ENCODE measurements around the gene FZD10. TPM values are rescaled to one million over a fixed set of nuclear protein-coding genes. Genes with fewer than 3 reads are reported as not detected.

The FZD10 gene
- total and polyA plus RNA-seq, 2 of the 8 experiments (the other 6 are each of a cell fraction or from before 2014, with no cell fraction given): 0.11 to 0.60 TPM

DNA sequence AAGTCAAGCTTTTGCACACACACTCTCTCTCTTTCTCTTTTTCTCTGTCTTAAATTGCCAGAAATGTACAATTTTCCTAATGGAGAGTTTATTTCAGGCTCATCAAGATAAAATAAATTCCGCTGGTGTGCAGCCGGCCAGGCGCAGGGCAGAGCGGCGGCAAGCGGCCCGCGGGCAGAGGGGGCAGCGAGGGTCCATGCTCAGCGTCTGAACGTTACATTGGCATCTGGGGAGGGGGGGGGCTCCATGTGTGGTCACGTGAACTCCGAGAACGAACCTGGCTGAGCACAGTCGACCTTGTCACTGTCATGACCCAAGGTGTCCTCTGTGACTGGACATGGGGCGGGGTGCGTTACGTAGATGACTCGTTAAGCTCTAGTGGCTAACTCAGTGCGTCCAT lies 23.8 kb upstream of the FZD10 start:
- H3K14ac ChIP-seq (ENCODE audit: insufficient read length): no peak overlapping the region
- H2BK120ac ChIP-seq (replicated peaks; ENCODE audit: low read depth, low read length): no peak overlapping the region
- H3K23ac ChIP-seq (ENCODE audit: insufficient read length): no peak overlapping the region
- no peaks in the 10 kb centered on the region; a peak in 1 of 8 replicates for H3K36me3 ChIP-seq (ENCODE audit: control insufficient read depth in 2 of 4, insufficient read depth in 4 of 4, low read length in 3 of 4)
- H3K23me2 ChIP-seq (ENCODE audit: low read depth, low read length): 0 out of 2 replicates have a peak, but pooled peaks cover 5% of the 10 kb centered on the region
- H2AFZ ChIP-seq (ENCODE audit: low read length): no peak overlapping the region
- no peak overlapping the region for H4K5ac ChIP-seq (ENCODE audit: insufficient read length, low read depth, low read length)
- 0 out of 2 replicates have a peak overlapping the region, but pooled peaks have one; percentile 11 for H2AK5ac ChIP-seq (ENCODE audit: low read depth, low read length)
- no peak overlapping the region for H3K9ac ChIP-seq (replicated peaks in 1 of 4; ENCODE audit: extremely low read depth in 1 of 4, low read depth in 3 of 4, low read length in 3 of 4)
- H3K56ac ChIP-seq (replicated peaks; ENCODE audit: insufficient read length, low read depth, low read length): no peak overlapping the region
- H3K9me3 ChIP-seq (ENCODE audit: insufficient read depth in 2 of 2, low read depth in 1 of 2, low read length in 1 of 2): peaks cover 0 to 3% of the 10 kb centered on the region in 2 experiments; a peak in 1 of 4 replicates
- H2BK20ac ChIP-seq (ENCODE audit: low read length): no peak overlapping the region
- 90% methylated on average over 16 of the region's 20 CpGs; no CpG with 5 or more reads in 1 of the 2 experiments for WGBS, 2 experiments (ENCODE audit: extremely low coverage in 1 of 2, insufficient coverage in 1 of 2, insufficient read length in 1 of 2, insufficient replicate concordance in 2 of 2, low coverage in 1 of 2, low lambda C conversion rate in 2 of 2, missing lambda C conversion rate in 1 of 2)
- no peak overlapping the region for H2BK5ac ChIP-seq (ENCODE audit: low read depth, low read length)
- no peak overlapping the region for H3K27ac ChIP-seq (ENCODE audit: low read depth, low read length)
- H3K18ac ChIP-seq (ENCODE audit: extremely low read depth, low read length): no peak overlapping the region
- no peak overlapping the region for H3K4me2 ChIP-seq (ENCODE audit: insufficient read depth in 1 of 2, low read depth in 2 of 2, low read length in 2 of 2)
- H3K79me2 ChIP-seq (ENCODE audit: control insufficient read depth in 1 of 2, insufficient read depth in 2 of 2, low read length in 2 of 2): 0 out of 4 replicates have a peak, but pooled peaks cover 0 to 2% of the 10 kb centered on the region in 2 experiments
- H2BK15ac ChIP-seq (ENCODE audit: low read length): no peak overlapping the region
- H3K4me3 ChIP-seq (ENCODE audit: extremely low read depth in 1 of 4, insufficient read depth in 2 of 4, low read depth in 3 of 4, low read length in 4 of 4): no peak overlapping the region
- ChIA-PET CTCF (ENCODE audit: partially characterized antibody) (interaction anchor here (0.8 to 2.2 kb wide), 5 partner anchors 12 to 91 kb away, joined by 3 to 8 read pairs (median 3); no protein-coding TSS in a partner anchor), POLR2A (ENCODE audit: partially characterized antibody) (no interaction called here)
- H4K91ac ChIP-seq (replicated peaks; ENCODE audit: insufficient read length, low read length): no peak overlapping the region
- peaks cover 0 to 46% (median 33%) of the 10 kb centered on the region in 4 experiments; a peak in 5 of 7 replicates for H3K27me3 ChIP-seq (replicated peaks in 1 of 4; ENCODE audit: control insufficient read depth in 3 of 4, extremely low read depth in 1 of 4, insufficient read depth in 3 of 4, low read length in 3 of 4)
- peaks cover 0 to 16% (median 9%) of the 10 kb centered on the region in 4 experiments; a peak in 6 of 7 replicates for H3K4me1 ChIP-seq (replicated peaks in 1 of 4; ENCODE audit: control insufficient read depth in 3 of 4, insufficient read depth in 4 of 4, low read length in 3 of 4)
- no peaks in the 10 kb centered on the region for H3K79me1 ChIP-seq (ENCODE audit: low read depth, low read length)
- peaks cover 0 to 9% of the 10 kb centered on the region in 2 experiments for H4K20me1 ChIP-seq (replicated peaks in 1 of 2; ENCODE audit: control insufficient read depth in 1 of 2, insufficient read depth in 2 of 2, low read length in 2 of 2)
- FAIRE-seq (no peak), DNase-seq (ENCODE audit: low read depth in 1 of 2, low spot score in 2 of 2) (no peak)
- no peak overlapping the region for H4K8ac ChIP-seq (ENCODE audit: extremely low read depth, insufficient read depth, low read length)
- no peak overlapping the region for H2BK12ac ChIP-seq (ENCODE audit: low read depth, low read length)
- H3K4ac ChIP-seq (replicated peaks; ENCODE audit: insufficient read length, low read depth, low read length): no peak overlapping the region
- no peak for TF ChIP-seq CREB1 (IDR thresholded peaks at IDR 0.05)
- no peak for TF ChIP-seq GABPA (IDR thresholded peaks at IDR 0.05; ENCODE audit: borderline replicate concordance, insufficient read depth, low read length)
- no peak for TF ChIP-seq YY1 (IDR thresholded peaks at IDR 0.05; ENCODE audit: low read depth, low read length)
- no peak for TF ChIP-seq POU5F1 (IDR thresholded peaks at IDR 0.05; ENCODE audit: low read depth, low read length)
- TF ChIP-seq JUN (IDR thresholded peaks at IDR 0.05; ENCODE audit: low read depth, low read length): no peak
- TF ChIP-seq CTBP2 (IDR thresholded peaks at IDR 0.05; ENCODE audit: borderline replicate concordance, insufficient read depth, insufficient read length, low read length): no peak
- TF ChIP-seq TAF7 (optimal IDR thresholded peaks at IDR 0.05; ENCODE audit: borderline replicate concordance, low read depth, low read length): no peak
